H9 (cell line): ENCODE measurements around the gene LGMN. TPM values are rescaled to one million over a fixed set of nuclear protein-coding genes. Genes with fewer than 3 reads are reported as not detected.

Source experiments
- DNase-seq: peaks from one replicate; pipeline ENCODE4 v3.0.0-alpha.2; 2017
- H2AFZ ChIP-seq: one replicate; pipeline ENCODE4 v1.6.1; 2013; ENCODE audit warnings: mild to moderate bottlenecking, low read length, control low read depth, moderate library complexity
- H2AK5ac ChIP-seq: 2 replicates; pipeline ENCODE4 v1.6.1; 2013; ENCODE audit warnings: low read length, control low read depth, mixed read lengths; ENCODE audit not compliant: insufficient read length
- H2BK120ac ChIP-seq: one replicate; pipeline ENCODE4 v1.6.1; 2013; ENCODE audit warnings: low read depth, mild to moderate bottlenecking, low read length, control low read depth, inconsistent platforms; ENCODE audit not compliant: poor library complexity, severe bottlenecking
- H2BK12ac ChIP-seq: 2 replicates; pipeline ENCODE4 v1.6.1; 2013; ENCODE audit warnings: low read length, control low read depth, mixed read lengths, low read depth; ENCODE audit not compliant: insufficient read length
- H2BK15ac ChIP-seq: 2 replicates; pipeline ENCODE4 v1.6.1; 2013; ENCODE audit warnings: low read depth, low read length, control low read depth
- H2BK20ac ChIP-seq: one replicate; pipeline ENCODE4 v1.6.1; 2013; ENCODE audit warnings: low read depth, mild to moderate bottlenecking, low read length, control low read depth, inconsistent platforms; ENCODE audit not compliant: poor library complexity, severe bottlenecking
- H2BK5ac ChIP-seq: 2 replicates; pipeline ENCODE4 v1.6.1; 2013; ENCODE audit warnings: low read length, control low read depth, mixed read lengths; ENCODE audit not compliant: insufficient read length
- H3K14ac ChIP-seq: 2 replicates; pipeline ENCODE4 v1.6.1; 2013; ENCODE audit warnings: low read length, control low read depth; ENCODE audit not compliant: insufficient read depth
- H3K18ac ChIP-seq: 2 replicates; pipeline ENCODE4 v1.6.1; 2013; ENCODE audit warnings: low read depth, mild to moderate bottlenecking, mixed read lengths, low read length, control low read depth; ENCODE audit not compliant: insufficient read length
- H3K23ac ChIP-seq: 2 replicates; pipeline ENCODE4 v1.6.1; 2013; ENCODE audit warnings: low read length, control low read depth, mixed read lengths, low read depth; ENCODE audit not compliant: insufficient read length
- H3K23me2 ChIP-seq: 2 replicates; pipeline ENCODE4 v1.6.1; 2013; ENCODE audit warnings: low read depth, mild to moderate bottlenecking, mixed read lengths, low read length, control low read depth; ENCODE audit not compliant: insufficient read length, poor library complexity, severe bottlenecking
- H3K27ac ChIP-seq: 2 replicates; pipeline ENCODE4 v1.5.1; 2013; ENCODE audit warnings: low read length, control low read depth, mixed read lengths, low read depth; ENCODE audit not compliant: insufficient read length
- H3K27me3 ChIP-seq: 2 replicates; pipeline ENCODE4 v1.6.1; 2013; ENCODE audit warnings: low read length, control low read depth, inconsistent platforms; ENCODE audit not compliant: insufficient read depth
- H3K4ac ChIP-seq: 2 replicates; pipeline ENCODE4 v1.6.1; 2013; ENCODE audit warnings: low read depth, mild to moderate bottlenecking, control low read depth, inconsistent platforms, low read length, moderate library complexity
- H3K4me1 ChIP-seq: 2 replicates; pipeline ENCODE4 v1.6.1; 2013; ENCODE audit warnings: low read length, control low read depth, inconsistent platforms; ENCODE audit not compliant: insufficient read depth
- H3K4me2 ChIP-seq: 2 replicates; pipeline ENCODE4 v1.6.1; 2013; ENCODE audit warnings: low read length, control low read depth, mixed read lengths; ENCODE audit not compliant: insufficient read length, insufficient read depth
- H3K56ac ChIP-seq: 2 replicates; pipeline ENCODE4 v1.6.1; 2013; ENCODE audit warnings: low read depth, mild to moderate bottlenecking, mixed read lengths, low read length, control low read depth; ENCODE audit not compliant: insufficient read length
- H3K79me1 ChIP-seq: 2 replicates; pipeline ENCODE4 v1.6.1; 2013; ENCODE audit warnings: low read depth, mild to moderate bottlenecking, moderate library complexity, low read length, control low read depth, inconsistent platforms; ENCODE audit not compliant: insufficient read depth, poor library complexity, severe bottlenecking
- H3K79me2 ChIP-seq: 2 replicates; pipeline ENCODE4 v1.6.1; 2013; ENCODE audit warnings: low read length, control low read depth, inconsistent platforms; ENCODE audit not compliant: insufficient read depth
- H3K9ac ChIP-seq: 2 replicates; pipeline ENCODE4 v1.6.1; 2013; ENCODE audit warnings: low read length, control low read depth, mixed read lengths; ENCODE audit not compliant: insufficient read length; ENCODE audit errors: extremely low read depth
- H3K9me3 ChIP-seq: one replicate; pipeline ENCODE4 v1.6.1; 2013; ENCODE audit warnings: low read depth, low read length, inconsistent platforms; ENCODE audit not compliant: control insufficient read depth
- H3T11ph ChIP-seq: one replicate; pipeline ENCODE4 v1.6.1; 2013; ENCODE audit warnings: mild to moderate bottlenecking, low read length, control low read depth, inconsistent platforms
- H4K20me1 ChIP-seq: one replicate; pipeline ENCODE4 v1.6.1; 2013; ENCODE audit not compliant: control insufficient read depth, insufficient read length, insufficient read depth
- H4K5ac ChIP-seq: 2 replicates; pipeline ENCODE4 v1.6.1; 2013; ENCODE audit warnings: low read depth, mild to moderate bottlenecking, mixed read lengths, low read length, control low read depth; ENCODE audit not compliant: insufficient read length
- H4K8ac ChIP-seq: replicated peaks from 2 replicates; pipeline ENCODE4 v1.6.1; 2013; ENCODE audit warnings: low read length, control low read depth, mixed read lengths, low read depth; ENCODE audit not compliant: insufficient read length
- H4K91ac ChIP-seq: 2 replicates; pipeline ENCODE4 v1.6.1; 2013; ENCODE audit warnings: low read depth, mild to moderate bottlenecking, moderate library complexity, mixed read lengths, low read length, control low read depth; ENCODE audit not compliant: insufficient read length
- H3K27ac Mint-ChIP-seq, 3 experiments: 2 replicates in 2 of 3; 3 replicates in 1 of 3; pipeline ENCODE4 v1.8.0; 2020 to 2021; ENCODE audit warnings: mixed read lengths in 3 of 3, mild to moderate bottlenecking in 1 of 3, moderate library complexity in 1 of 3
- H3K27me3 Mint-ChIP-seq: 2 replicates; pipeline ENCODE4 v1.8.0; 2021; ENCODE audit warnings: low read depth, mild to moderate bottlenecking, moderate library complexity, mixed read lengths
- H3K36me3 Mint-ChIP-seq, 3 experiments: 2 replicates in 2 of 3; 3 replicates in 1 of 3; pipeline ENCODE4 v1.8.0; 2020 to 2021; ENCODE audit warnings: low read depth in 3 of 3, mixed read lengths in 3 of 3; ENCODE audit not compliant: insufficient read depth in 1 of 3
- H3K4me1 Mint-ChIP-seq, 2 experiments: 2 replicates each; pipeline ENCODE4 v1.8.0; 2020; ENCODE audit warnings: mixed read lengths in 2 of 2
- H3K4me3 Mint-ChIP-seq, 2 experiments: 2 replicates in 1 of 2; 3 replicates in 1 of 2; pipeline ENCODE4 v1.8.0; 2020 to 2021; ENCODE audit warnings: mild to moderate bottlenecking in 2 of 2, mixed read lengths in 2 of 2, moderate library complexity in 1 of 2
- H3K9me3 Mint-ChIP-seq, 2 experiments: 2 replicates in 1 of 2; 3 replicates in 1 of 2; pipeline ENCODE4 v1.8.0; 2020; ENCODE audit warnings: mild to moderate bottlenecking in 2 of 2, mixed read lengths in 2 of 2, moderate library complexity in 1 of 2
- CTCF ChIP-seq: fragments of 200-600 bp; sonication (generic); conservative IDR thresholded peaks from 3 replicates; pipeline ENCODE4 v1.8.0; 2021; ENCODE audit warnings: antibody characterized with exemption, mild to moderate bottlenecking
- WGBS: extraction: QIAGEN DNeasy Blood & Tissue Kit; methylation state at CpG from one replicate; pipeline ENCODE4 v1.1.7; 2013; ENCODE audit warnings: missing lambda C conversion rate, low lambda C conversion rate, mixed read lengths; ENCODE audit not compliant: insufficient read length; ENCODE audit errors: extremely low coverage; 5-methylcytosine and 5-hydroxymethylcytosine counted together
- total RNA-seq: library from RNA; stranded (reverse); gene quantifications from 2 replicates; pipeline ENCODE4 v1.2.1, GENCODE V29; 2021

The LGMN gene
- total RNA-seq, 1 experiment from 2014 or later, result 55.3 TPM

- H2AFZ ChIP-seq, result no peak overlapping the region
- no peak overlapping the region for H4K91ac ChIP-seq
- H3K23ac ChIP-seq, result no peak overlapping the region
- no peaks in the 10 kb centered on the region for H3K4me1 ChIP-seq
- no peak overlapping the region for H2BK120ac ChIP-seq
- H3K23me2 ChIP-seq, result no peaks in the 10 kb centered on the region
- no peak overlapping the region for H3K56ac ChIP-seq
- H3K18ac ChIP-seq, result no peak overlapping the region
- no peak overlapping the region for H4K5ac ChIP-seq
- H2AK5ac ChIP-seq, result no peak overlapping the region
- Mint-ChIP-seq H3K27ac (no peak overlapping the region), H3K9me3 (no peaks in the 10 kb centered on the region; a peak in 1 of 5 replicates), H3K36me3 (no peaks in the 10 kb centered on the region), H3K27me3 (peaks cover 29% of the 10 kb centered on the region), H3K4me3 (no peak overlapping the region), H3K4me1 (no peaks in the 10 kb centered on the region)
- no peak for DNase-seq
- H2BK20ac ChIP-seq, result no peak overlapping the region
- no peaks in the 10 kb centered on the region for H3K79me1 ChIP-seq
- H3K14ac ChIP-seq, result no peak overlapping the region
- H3K79me2 ChIP-seq, result no peaks in the 10 kb centered on the region
- no peak overlapping the region for H3T11ph ChIP-seq
- H2BK15ac ChIP-seq, result no peak overlapping the region
- no peak overlapping the region for H2BK12ac ChIP-seq
- TF ChIP-seq CTCF, result no peak
- no peak overlapping the region for H3K4ac ChIP-seq
- no peak overlapping the region for H4K8ac ChIP-seq
- no peaks in the 10 kb centered on the region for H3K9me3 ChIP-seq
- no peak overlapping the region for H3K4me2 ChIP-seq
- WGBS, result no CpG with 5 or more reads among the region's 5 CpGs
- H3K9ac ChIP-seq, result no peak overlapping the region
- H3K27ac ChIP-seq, result no peak overlapping the region
- no peaks in the 10 kb centered on the region; the same call in 1 of the 2 replicates for H3K27me3 ChIP-seq
- no peaks in the 10 kb centered on the region for H4K20me1 ChIP-seq
- no peak overlapping the region for H2BK5ac ChIP-seq
These were observed 53.6 kb downstream of the LGMN start for GRCh38 chr14:92694807-92695206.
